ENCODE data around the gene RAB11FIP3. TPM values are rescaled to one million over a fixed set of nuclear protein-coding genes. Genes with fewer than 3 reads are reported as not detected.
"Not testable (repeated sequence)": the region's sequence is repeated elsewhere in the genome, so short reads cannot be mapped to it uniquely, and the experiment has no call there.

The RAB11FIP3 gene
- total RNA-seq, 1 donor from 2014 or later = 10.5 TPM

- Histone ChIP-seq H3K4me3 (ENCODE audit: low read depth, low read length) (peak within 1 kb of the TSS; percentile 74), H3K36me3 (ENCODE audit: control insufficient read depth, insufficient read depth, low read length) (peaks cover 1% of the 10 kb centered on the region), H3K27me3 (ENCODE audit: control insufficient read depth, insufficient read depth, low read length) (no peaks in the 10 kb centered on the region)
- no peak for TF ChIP-seq CTCF (IDR thresholded peaks at IDR 0.05; ENCODE audit: insufficient read depth, low read length, severe bottlenecking)
- DNase-seq (ENCODE audit: low read depth) (no peak), FAIRE-seq (no peak)
These were observed 43.4 kb upstream of the RAB11FIP3 start, which contains the start of gene PGAP6 for GRCh38 chr16:381789-382717. Gene PGAP6, minus strand, starts transcription at chr16:381978. Its CDS starts 157 bp downstream, at chr16:381821.

- peak; percentile 17 for TF ChIP-seq CTCF (IDR thresholded peaks at IDR 0.05; ENCODE audit: insufficient read depth, low read length, severe bottlenecking)
- peak; percentile 94 for FAIRE-seq
- no peaks in the 10 kb centered on the region for H3K27me3 ChIP-seq (ENCODE audit: control insufficient read depth, insufficient read depth, low read length)
- peak; percentile 74 for DNase-seq (ENCODE audit: low read depth)
- H3K36me3 ChIP-seq (ENCODE audit: control insufficient read depth, insufficient read depth, low read length) = no peaks in the 10 kb centered on the region
- H3K4me3 ChIP-seq (ENCODE audit: low read depth, low read length) = peak overlapping the region; percentile 18
These were observed 42.0 kb upstream of the RAB11FIP3 start for GRCh38 chr16:383326-384051.

DNA sequence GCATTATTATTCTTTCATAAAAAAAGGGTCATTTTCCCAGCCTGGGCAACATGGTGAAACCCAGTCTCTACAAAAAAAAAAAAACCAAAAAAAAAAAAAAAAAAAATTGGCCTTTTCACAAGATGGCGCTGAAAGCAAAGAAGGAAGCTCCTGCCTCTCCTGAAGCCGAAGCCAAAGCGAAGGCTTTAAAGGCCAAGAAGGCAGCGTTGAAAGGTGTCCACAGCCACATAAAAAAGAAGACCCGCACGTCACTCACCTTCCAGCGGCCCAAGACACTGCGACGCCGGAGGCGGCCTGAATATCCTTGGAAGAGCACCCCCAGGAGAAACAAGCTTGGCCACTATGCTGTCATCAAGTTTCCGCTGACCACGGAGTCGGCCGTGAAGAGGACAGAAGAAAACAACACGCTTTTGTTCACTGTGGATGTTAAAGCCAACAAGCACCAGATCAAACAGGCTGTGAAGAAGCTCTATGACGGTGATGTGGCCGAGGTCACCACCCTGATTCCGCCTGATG is 38.8 kb upstream of the RAB11FIP3 start:
- no peak for TF ChIP-seq CTCF (IDR thresholded peaks at IDR 0.05; ENCODE audit: insufficient read depth, low read length, severe bottlenecking)
- Histone ChIP-seq H3K36me3 (ENCODE audit: control insufficient read depth, insufficient read depth, low read length) (no peaks in the 10 kb centered on the region), H3K4me3 (ENCODE audit: low read depth, low read length) (no peak overlapping the region), H3K27me3 (ENCODE audit: control insufficient read depth, insufficient read depth, low read length) (no peaks in the 10 kb centered on the region)
- FAIRE-seq (no peak), DNase-seq (ENCODE audit: low read depth) (no peak)

DNA sequence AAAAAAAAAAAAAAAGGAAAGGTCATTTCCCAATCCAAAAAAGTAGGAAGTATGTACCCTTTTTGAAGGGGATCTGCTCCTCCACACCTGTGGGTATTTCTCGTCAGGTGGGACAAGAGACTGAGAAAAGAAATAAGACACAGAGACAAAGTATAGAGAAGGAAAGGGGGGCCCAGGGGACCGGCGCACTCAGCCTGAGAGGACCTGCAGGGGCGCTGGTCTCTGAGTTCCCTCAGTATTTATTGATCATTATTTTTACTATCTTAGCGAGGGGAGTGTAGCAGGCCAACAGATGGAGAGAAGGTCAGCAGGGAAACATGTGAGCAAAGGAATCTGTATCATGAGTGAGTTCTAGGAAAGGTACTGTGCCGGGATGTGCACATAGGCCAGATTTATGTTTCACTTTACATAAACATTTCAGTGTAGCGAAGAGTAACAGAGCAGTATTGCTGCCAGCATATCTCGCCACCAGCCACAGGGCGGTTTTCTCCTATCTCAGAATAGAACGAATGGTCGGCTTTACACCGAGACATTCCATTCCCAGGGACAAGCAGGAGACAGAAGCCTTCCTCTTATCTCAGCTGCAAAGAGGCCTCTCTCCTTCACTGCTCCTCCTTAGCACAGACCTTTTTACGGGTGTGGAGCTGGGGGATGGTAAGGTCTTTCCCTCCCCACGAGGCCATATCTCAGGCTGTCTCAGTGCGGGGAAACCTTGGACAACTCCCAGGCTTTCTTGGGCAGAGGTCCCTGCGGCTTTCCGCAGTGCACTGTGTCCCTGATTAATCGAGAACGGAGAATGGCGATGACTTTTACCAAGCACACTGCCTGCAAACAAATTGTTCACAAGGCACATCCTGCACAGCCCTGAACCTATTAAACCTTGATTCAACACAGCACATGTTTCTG is 37.4 kb upstream of the RAB11FIP3 start:
- H3K4me3 ChIP-seq (ENCODE audit: low read depth, low read length); H3K27me3 ChIP-seq (ENCODE audit: control insufficient read depth, insufficient read depth, low read length); DNase-seq (ENCODE audit: low read depth); H3K36me3 ChIP-seq (ENCODE audit: control insufficient read depth, insufficient read depth, low read length); FAIRE-seq: not testable (repeated sequence)

DNA sequence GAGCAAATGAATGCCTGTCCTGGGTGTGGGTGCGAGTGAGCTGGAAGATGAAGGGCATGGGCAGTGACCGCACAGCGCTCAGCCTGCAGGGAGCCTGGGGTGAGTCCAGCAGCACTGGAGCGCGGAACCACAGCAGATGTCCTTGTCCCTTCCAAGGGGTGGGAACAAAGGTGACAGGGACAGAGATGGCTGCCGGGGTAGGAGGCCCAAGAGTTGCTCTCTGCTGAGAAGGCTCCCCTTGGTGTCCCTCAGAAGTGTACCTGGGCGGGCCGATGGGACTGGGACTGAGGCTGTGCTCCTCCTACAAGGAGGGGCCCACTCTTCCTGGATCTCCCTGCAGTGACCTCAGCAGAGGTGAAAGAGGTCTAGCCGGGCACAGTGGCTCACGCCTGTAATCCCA is 36.1 kb upstream of the RAB11FIP3 start:
- Histone ChIP-seq H3K36me3 (ENCODE audit: control insufficient read depth, insufficient read depth, low read length) (no peaks in the 10 kb centered on the region), H3K27me3 (ENCODE audit: control insufficient read depth, insufficient read depth, low read length) (no peaks in the 10 kb centered on the region), H3K4me3 (ENCODE audit: low read depth, low read length) (no peak overlapping the region)
- FAIRE-seq (no peak), DNase-seq (ENCODE audit: low read depth) (no peak)
- no peak for TF ChIP-seq CTCF (IDR thresholded peaks at IDR 0.05; ENCODE audit: insufficient read depth, low read length, severe bottlenecking)
